ENCODE results near the gene LRP1B.

GRCh38 chr2:141001750-141002149, 1129.1 kb downstream of the LRP1B start:
- TF ChIP-seq CTCF (IDR thresholded peaks at IDR 0.05) = no peak
- TF ChIP-seq ATF2 (CRISPR knock-in tag; IDR thresholded peaks at IDR 0.05; ENCODE audit: borderline replicate concordance, low read depth) = no peak
- TF ChIP-seq NFE2L1 (CRISPR knock-in tag; IDR thresholded peaks at IDR 0.05) = no peak
- TF ChIP-seq E2F4 (CRISPR knock-in tag; IDR thresholded peaks at IDR 0.05; ENCODE audit: borderline replicate concordance, low read depth) = no peak
- no peak for TF ChIP-seq JUN (CRISPR knock-in tag; IDR thresholded peaks at IDR 0.05)
- no peak for TF ChIP-seq ATF6 (CRISPR knock-in tag; IDR thresholded peaks at IDR 0.05)
- no peak for TF ChIP-seq PRRX2 (CRISPR knock-in tag; IDR thresholded peaks at IDR 0.05)
- no peak for TF ChIP-seq ZNF138 (CRISPR knock-in tag; conservative IDR thresholded peaks at IDR 0.05)
- no peak for TF ChIP-seq ZNF263 (CRISPR knock-in tag; IDR thresholded peaks at IDR 0.05; ENCODE audit: low read depth)
- TF ChIP-seq ZNF281 (CRISPR knock-in tag; IDR thresholded peaks at IDR 0.05) = no peak
- TF ChIP-seq SMAD4 (CRISPR knock-in tag; IDR thresholded peaks at IDR 0.05) = no peak

Measured in WTC11 (cell line).